ENCODE data around the gene SPI1. TPM values are rescaled to one million over a fixed set of nuclear protein-coding genes. Genes with fewer than 3 reads are reported as not detected.

The SPI1 gene
- total RNA-seq, 1 experiment from 2014 or later = not detected

DNA sequence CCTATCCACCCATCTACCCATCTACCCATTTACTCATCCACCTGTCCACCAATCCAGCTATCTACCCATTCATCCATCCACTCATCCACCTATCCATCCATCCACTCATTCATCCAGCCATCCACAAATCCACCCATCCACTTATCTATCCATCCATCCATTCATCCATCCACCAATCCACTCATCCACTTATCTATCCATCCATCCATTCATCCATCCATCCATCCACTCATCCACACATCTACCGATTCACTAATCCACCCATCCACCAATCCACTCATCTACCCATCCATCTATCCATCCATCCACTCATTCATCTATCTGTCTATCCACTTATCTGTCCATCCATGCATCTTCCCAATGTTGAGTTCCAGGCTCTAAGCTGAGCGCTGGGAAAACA, 1.7 kb upstream of the SPI1 start:
- Histone ChIP-seq H3K36me3 (ENCODE audit: control insufficient read depth, insufficient read depth, low read length) (no peaks in the 10 kb centered on the region), H3K9me3 (no peaks in the 10 kb centered on the region), H3K27me3 (replicated peaks; ENCODE audit: control insufficient read depth, insufficient read depth, low read length) (no peaks in the 10 kb centered on the region), H3K4me1 (no peaks in the 10 kb centered on the region), H3K4me3 (ENCODE audit: low read depth, low read length) (no peak overlapping the region)
- no peak for DNase-seq
- Mint-ChIP-seq H3K27ac (ENCODE audit: unreplicated experiment) (no peak overlapping the region), H3K4me3 (ENCODE audit: unreplicated experiment) (no peak overlapping the region), H3K4me1 (ENCODE audit: low read depth, unreplicated experiment) (no peaks in the 10 kb centered on the region), H3K27me3 (ENCODE audit: insufficient read depth, unreplicated experiment) (no peaks in the 10 kb centered on the region), H3K36me3 (ENCODE audit: insufficient read depth, unreplicated experiment) (no peaks in the 10 kb centered on the region), H3K9me3 (ENCODE audit: unreplicated experiment) (no peaks in the 10 kb centered on the region)
- intact Hi-C loops (cut with micrococcal nuclease; ENCODE audit: unreplicated experiment) = no loop called here
- ChIA-PET POLR2A (no interaction called here), CTCF (no interaction called here)
- TF ChIP-seq, protein P1, sequence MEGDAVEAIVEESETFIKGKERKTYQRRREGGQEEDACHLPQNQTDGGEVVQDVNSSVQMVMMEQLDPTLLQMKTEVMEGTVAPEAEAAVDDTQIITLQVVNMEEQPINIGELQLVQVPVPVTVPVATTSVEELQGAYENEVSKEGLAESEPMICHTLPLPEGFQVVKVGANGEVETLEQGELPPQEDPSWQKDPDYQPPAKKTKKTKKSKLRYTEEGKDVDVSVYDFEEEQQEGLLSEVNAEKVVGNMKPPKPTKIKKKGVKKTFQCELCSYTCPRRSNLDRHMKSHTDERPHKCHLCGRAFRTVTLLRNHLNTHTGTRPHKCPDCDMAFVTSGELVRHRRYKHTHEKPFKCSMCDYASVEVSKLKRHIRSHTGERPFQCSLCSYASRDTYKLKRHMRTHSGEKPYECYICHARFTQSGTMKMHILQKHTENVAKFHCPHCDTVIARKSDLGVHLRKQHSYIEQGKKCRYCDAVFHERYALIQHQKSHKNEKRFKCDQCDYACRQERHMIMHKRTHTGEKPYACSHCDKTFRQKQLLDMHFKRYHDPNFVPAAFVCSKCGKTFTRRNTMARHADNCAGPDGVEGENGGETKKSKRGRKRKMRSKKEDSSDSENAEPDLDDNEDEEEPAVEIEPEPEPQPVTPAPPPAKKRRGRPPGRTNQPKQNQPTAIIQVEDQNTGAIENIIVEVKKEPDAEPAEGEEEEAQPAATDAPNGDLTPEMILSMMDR (IDR thresholded peaks at IDR 0.05; ENCODE audit: insufficient read depth in 1 of 2, low read depth in 1 of 2, low read length in 1 of 2, severe bottlenecking in 1 of 2, unreplicated experiment in 1 of 2) = no peak
- BruUV-seq (replicated peaks) = no TSS peak

DNA sequence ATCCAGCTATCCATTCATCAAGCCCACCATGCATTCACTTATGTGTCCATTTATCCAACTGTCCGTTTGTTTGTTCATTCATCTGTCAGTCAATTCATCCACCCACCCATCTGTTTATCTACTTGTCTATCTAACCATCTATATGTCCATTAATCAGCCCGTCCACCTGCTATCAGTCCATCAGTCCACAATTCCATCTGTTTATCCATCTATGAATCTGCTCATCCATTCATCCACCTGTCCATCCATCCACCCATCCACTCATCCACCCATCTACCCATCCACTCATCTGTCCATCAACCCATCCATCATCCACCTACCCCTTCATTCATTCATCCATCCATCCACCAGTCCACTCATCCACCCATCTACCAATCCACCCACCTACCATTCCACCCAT, 970 bp upstream of the SPI1 start:
- ChIA-PET POLR2A (no interaction called here), CTCF (no interaction called here)
- intact Hi-C loops (cut with micrococcal nuclease; ENCODE audit: unreplicated experiment) = loop anchor here (10.0 kb wide), 1 partner anchor 475 kb away; no protein-coding TSS in a partner anchor
- no peaks in the 10 kb centered on the region for H3K9me3 Mint-ChIP-seq (ENCODE audit: unreplicated experiment)
- Histone ChIP-seq H3K36me3 (ENCODE audit: control insufficient read depth, insufficient read depth, low read length) (no peaks in the 10 kb centered on the region), H3K9me3 (no peaks in the 10 kb centered on the region), H3K4me3 (ENCODE audit: low read depth, low read length) (no peak overlapping the region), H3K27me3 (replicated peaks; ENCODE audit: control insufficient read depth, insufficient read depth, low read length) (no peaks in the 10 kb centered on the region), H3K4me1 (peaks cover 2% of the 10 kb centered on the region; the same call in 1 of the 2 replicates)
- H3K27ac Mint-ChIP-seq (ENCODE audit: unreplicated experiment) = no peak overlapping the region
- no peaks in the 10 kb centered on the region for H3K36me3 Mint-ChIP-seq (ENCODE audit: insufficient read depth, unreplicated experiment)
- no peak overlapping the region for H3K4me3 Mint-ChIP-seq (ENCODE audit: unreplicated experiment)
- no peaks in the 10 kb centered on the region for H3K27me3 Mint-ChIP-seq (ENCODE audit: insufficient read depth, unreplicated experiment)
- DNase-seq = no peak
- TF ChIP-seq, protein P1 (IDR thresholded peaks at IDR 0.05; ENCODE audit: insufficient read depth in 1 of 2, low read depth in 1 of 2, low read length in 1 of 2, severe bottlenecking in 1 of 2, unreplicated experiment in 1 of 2) = no peak
- H3K4me1 Mint-ChIP-seq (ENCODE audit: low read depth, unreplicated experiment) = no peaks in the 10 kb centered on the region
- no TSS peak for BruUV-seq (replicated peaks)

DNA sequence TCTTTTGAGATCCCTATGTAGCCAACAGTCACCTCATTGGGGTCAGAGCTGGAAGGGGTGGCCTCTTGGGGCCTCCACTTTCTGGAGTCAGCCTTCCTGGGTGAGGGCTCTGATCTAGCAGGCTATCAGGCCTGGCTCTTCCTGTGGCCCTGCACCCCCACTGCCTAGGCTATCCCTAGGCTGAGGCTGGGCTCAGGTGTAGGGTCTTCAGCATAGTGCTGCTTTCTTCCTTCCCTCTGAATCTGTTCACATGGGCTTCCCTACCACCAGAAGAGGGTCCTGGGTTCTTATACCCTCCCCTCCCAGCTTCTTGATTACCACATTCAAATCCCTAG, 456 bp upstream of the SPI1 start:
- CTCF ChIA-PET = no interaction called here

More for the DNA sequence above, 456 bp upstream of the SPI1 start:
- Histone ChIP-seq H3K4me3 (ENCODE audit: low read depth, low read length) (no peak overlapping the region), H3K27me3 (replicated peaks; ENCODE audit: control insufficient read depth, insufficient read depth, low read length) (no peaks in the 10 kb centered on the region), H3K36me3 (ENCODE audit: control insufficient read depth, insufficient read depth, low read length) (no peaks in the 10 kb centered on the region), H3K9me3 (no peaks in the 10 kb centered on the region), H3K4me1 (peaks cover 4% of the 10 kb centered on the region; the same call in 1 of the 2 replicates)
- TF ChIP-seq, protein P1 (IDR thresholded peaks at IDR 0.05; ENCODE audit: insufficient read depth in 1 of 2, low read depth in 1 of 2, low read length in 1 of 2, severe bottlenecking in 1 of 2, unreplicated experiment in 1 of 2) = no peak
- H3K27me3 Mint-ChIP-seq (ENCODE audit: insufficient read depth, unreplicated experiment) = no peaks in the 10 kb centered on the region
- no TSS peak for BruUV-seq (replicated peaks)
- intact Hi-C loops (cut with micrococcal nuclease; ENCODE audit: unreplicated experiment) = loop anchor here (10.0 kb wide), 1 partner anchor 476 kb away; no protein-coding TSS in a partner anchor
- DNase-seq = no peak
- no peak overlapping the region for H3K4me3 Mint-ChIP-seq (ENCODE audit: unreplicated experiment)
- POLR2A ChIA-PET = no interaction called here
- no peaks in the 10 kb centered on the region for H3K36me3 Mint-ChIP-seq (ENCODE audit: insufficient read depth, unreplicated experiment)
- no peak overlapping the region for H3K27ac Mint-ChIP-seq (ENCODE audit: unreplicated experiment)
- H3K4me1 Mint-ChIP-seq (ENCODE audit: low read depth, unreplicated experiment) = no peaks in the 10 kb centered on the region
- no peaks in the 10 kb centered on the region for H3K9me3 Mint-ChIP-seq (ENCODE audit: unreplicated experiment)

Measured in Caco-2 (cell line).